GM13977 (cell line): ENCODE measurements around the gene LSMEM2.

Source experiments
- DNase-seq: peaks from one replicate; pipeline ENCODE4 v3.0.0; 2012; ENCODE audit warnings: low spot score
- CTCF ChIP-seq: IDR thresholded peaks from 2 replicates; pipeline ENCODE4 v1.5.1; 2012; ENCODE audit warnings: mild to moderate bottlenecking, control low read depth; ENCODE audit not compliant: insufficient read depth; ENCODE audit errors: extremely low read depth, missing control alignments
- in situ Hi-C: fragments of 300-500 bp; cut with MboI; formaldehyde crosslinking; loops from one replicate; pipeline ENCODE4 v1.12.0; 2022; ENCODE audit warnings: low sequenced_read_pairs, low pct_unique_long_range_greater_than_20kb, mixed read lengths, inconsistent platforms; ENCODE audit not compliant: unreplicated experiment

The LSMEM2 gene

GRCh38 chr3:50233176-50233575, 45.7 kb upstream of the LSMEM2 start:
- in situ Hi-C loops = no loop called here
- TF ChIP-seq CTCF = no peak

GRCh38 chr3:50235716-50236483, 43.0 kb upstream of the LSMEM2 start, which contains the start of gene GNAI2:
GNAI2 (plus strand) TSS chr3:50236204; CDS start chr3:50236336, 132 bp downstream.
- in situ Hi-C loops = no loop called here
- TF ChIP-seq CTCF = no peak

More at GRCh38 chr3:50233176-50233575, 45.7 kb upstream of the LSMEM2 start:
- no peak for DNase-seq

GRCh38 chr3:50236484-50237132, 42.3 kb upstream of the LSMEM2 start:
- TF ChIP-seq CTCF = no peak
- in situ Hi-C loops = no loop called here
- no peak for DNase-seq

More at GRCh38 chr3:50235716-50236483, 43.0 kb upstream of the LSMEM2 start, which contains the start of gene GNAI2:
- DNase-seq = peak; percentile 100

- in situ Hi-C loops = no loop called here
- no peak for TF ChIP-seq CTCF
- peak; percentile 45 for DNase-seq
These were observed 41.7 kb upstream of the LSMEM2 start for GRCh38 chr3:50237133-50237651.

- DNase-seq = peak; percentile 90
- in situ Hi-C loops = no loop called here
- no peak for TF ChIP-seq CTCF
These were observed 40.9 kb upstream of the LSMEM2 start for GRCh38 chr3:50237754-50238548.

- no peak for TF ChIP-seq CTCF
- in situ Hi-C loops = no loop called here
- DNase-seq = no peak
These were observed 40.3 kb upstream of the LSMEM2 start for GRCh38 chr3:50238549-50239026.
